Right kidney (tissue), 1 donor: ENCODE measurements around the gene UTP18.
"Not testable (repeated sequence)": the region's sequence is repeated elsewhere in the genome, so short reads cannot be mapped to it uniquely, and the experiment has no call there.

Experiments used
- DNase-seq: peaks from one replicate; pipeline ENCODE4 v3.0.0-alpha.2; 2016

The UTP18 gene

DNA sequence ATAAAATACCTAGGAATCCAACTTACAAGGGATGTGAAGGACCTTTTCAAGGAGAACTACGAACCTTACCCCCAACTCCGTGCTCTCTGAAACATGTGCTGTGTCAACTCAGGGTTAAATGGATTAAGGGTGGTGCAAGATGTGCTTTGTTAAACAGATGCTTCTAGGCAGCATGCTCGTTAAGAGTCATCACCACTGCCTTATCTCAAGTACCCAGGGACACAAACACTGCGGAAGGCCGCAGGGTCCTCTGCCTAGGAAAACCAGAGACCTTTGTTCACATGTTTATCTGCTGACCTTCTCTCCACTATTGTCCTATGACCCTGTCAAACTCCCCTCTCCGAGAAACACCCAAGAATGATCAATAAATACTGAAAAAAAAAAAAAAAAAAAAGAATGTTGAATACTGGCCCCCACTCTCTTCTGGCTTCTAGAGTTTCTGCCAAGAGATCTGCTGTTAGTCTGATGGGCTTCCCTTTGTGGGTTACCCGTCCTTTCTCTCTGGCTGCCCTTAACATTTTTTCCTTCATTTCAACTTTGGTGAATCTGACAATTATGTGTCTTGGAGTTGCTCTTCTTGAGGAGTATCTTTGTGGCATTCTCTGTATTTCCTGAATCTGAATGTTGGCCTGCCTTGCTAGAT is 70.6 kb downstream of the UTP18 start:
- not testable (repeated sequence) for DNase-seq

DNA sequence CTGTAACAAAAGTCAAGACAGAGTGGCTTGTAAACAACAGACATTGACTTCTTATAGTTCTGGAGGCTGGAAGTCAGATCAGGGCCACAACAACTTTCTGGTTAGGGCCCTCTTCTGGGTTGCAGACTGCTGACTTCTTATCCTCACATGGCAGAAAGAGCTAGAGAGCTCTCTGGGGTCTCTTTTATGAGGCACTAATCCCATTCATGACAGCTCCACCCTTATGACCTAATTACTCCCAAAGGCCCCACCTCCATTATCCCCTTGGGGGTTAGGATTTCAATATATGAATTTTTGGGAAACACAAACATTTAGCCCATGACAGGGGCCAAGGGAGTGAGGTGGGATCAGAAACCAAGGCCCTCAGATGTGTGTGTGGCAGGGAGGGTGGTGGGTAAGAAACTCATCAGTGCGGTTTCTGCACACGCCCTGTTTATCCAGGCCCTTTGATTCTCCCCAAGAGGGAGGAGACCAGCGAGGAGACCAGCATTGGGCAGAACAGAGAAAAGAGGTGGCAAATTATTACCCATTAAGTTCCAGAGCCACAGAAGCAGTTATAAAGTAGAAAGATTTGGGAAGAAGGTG is 74.8 kb downstream of the UTP18 start:
- DNase-seq = no peak

DNA sequence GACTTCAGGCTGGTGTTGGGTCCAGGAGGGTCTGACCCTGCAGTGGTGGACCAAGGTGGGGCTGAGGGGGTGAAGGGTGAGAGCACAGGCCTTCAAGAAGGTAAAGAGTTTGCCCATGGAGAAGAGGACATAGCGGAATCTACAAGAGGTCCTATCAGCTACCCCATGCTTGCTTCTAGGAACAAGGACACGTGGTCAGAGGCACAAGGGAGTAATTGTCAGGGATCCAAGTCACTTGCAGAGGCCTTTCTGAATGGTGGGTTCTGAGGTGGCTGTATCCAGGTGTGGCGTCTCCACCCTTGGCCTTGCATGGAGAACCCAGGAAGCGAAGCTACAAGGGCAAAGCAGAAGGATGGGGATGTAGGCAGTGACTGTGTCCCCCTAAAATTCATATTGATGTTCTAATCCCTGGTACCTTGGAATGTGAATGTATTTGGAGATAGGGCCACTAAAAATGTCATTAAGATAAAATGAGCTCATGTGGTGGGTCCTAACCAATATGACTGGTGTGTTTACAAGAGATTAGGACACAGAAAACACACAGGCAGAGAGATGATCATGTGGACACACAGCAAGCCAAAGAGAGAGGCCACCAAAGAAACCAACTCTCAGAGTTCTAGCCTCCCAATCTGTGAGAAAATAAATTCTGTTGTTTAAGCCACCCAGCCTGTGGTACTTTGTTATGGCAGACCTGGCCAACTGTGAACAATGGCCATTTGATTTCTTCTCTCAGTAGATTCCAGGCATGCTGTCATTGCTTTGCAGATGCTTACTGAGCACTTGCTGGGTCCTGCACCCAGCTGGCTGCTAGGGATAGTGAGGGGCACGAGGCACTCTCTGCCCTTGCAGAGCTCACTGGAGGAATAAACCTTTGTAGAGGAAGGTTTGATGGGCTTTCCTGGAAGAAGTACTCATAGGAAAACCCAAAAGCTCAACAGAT is 75.8 kb downstream of the UTP18 start:
- no peak for DNase-seq

DNA sequence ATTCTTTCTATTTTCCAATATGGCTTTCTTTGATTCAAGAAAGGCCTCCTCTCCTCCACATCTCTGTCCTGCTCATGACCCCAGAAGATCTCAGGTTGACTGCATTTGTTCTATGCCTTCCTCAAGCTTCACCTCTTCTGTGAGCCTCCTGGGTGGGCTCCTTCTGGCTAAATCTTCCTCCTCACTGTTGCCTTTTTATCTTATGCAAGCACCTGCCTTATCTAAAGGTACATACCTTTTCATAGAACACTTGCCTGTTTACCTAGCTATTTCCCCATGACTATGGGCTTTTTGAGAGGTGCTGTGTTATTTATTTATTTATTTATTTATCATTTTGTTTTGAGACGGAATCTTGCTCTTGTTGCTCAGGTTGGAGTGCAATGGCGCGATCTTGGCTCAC is 81.1 kb downstream of the UTP18 start:
- no peak for DNase-seq

DNA sequence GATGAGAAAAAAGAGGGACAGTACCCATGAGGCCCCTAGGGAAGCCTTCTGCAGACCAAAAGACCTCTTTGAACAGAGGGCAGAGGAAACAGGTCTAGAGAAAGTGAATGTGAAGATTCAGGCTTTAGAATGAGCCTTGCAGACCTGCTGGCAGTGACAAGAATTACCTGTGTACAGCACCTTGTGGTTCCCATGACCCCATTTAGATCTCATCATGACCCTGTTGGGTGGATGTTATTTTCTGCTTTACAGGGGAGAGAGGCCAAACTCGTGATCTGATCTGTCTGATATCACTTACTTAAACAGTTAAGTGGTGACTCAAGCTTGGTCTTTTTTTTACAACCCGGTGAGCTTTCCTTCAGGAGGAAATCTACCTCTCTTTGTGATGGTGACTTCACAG is 81.9 kb downstream of the UTP18 start:
- DNase-seq = no peak

DNA sequence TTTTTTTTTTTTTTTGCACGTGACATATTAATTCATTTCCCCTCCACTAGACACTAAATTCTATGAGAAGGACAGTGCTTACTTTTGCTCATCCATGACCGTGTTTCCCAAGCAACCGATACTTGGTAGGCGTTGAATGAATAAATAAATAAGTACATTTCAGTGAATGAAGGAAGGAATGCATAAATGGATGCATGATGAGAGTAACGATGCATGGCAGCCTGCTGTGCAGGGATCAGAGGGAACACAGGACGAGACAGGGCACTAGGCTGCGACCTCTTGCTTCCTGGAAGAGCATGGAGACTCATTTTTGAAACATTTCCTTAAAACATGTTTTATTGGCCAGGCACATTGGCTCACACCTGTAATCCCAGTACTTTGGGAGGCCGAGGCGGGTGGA is 84.2 kb downstream of the UTP18 start:
- no peak for DNase-seq

DNA sequence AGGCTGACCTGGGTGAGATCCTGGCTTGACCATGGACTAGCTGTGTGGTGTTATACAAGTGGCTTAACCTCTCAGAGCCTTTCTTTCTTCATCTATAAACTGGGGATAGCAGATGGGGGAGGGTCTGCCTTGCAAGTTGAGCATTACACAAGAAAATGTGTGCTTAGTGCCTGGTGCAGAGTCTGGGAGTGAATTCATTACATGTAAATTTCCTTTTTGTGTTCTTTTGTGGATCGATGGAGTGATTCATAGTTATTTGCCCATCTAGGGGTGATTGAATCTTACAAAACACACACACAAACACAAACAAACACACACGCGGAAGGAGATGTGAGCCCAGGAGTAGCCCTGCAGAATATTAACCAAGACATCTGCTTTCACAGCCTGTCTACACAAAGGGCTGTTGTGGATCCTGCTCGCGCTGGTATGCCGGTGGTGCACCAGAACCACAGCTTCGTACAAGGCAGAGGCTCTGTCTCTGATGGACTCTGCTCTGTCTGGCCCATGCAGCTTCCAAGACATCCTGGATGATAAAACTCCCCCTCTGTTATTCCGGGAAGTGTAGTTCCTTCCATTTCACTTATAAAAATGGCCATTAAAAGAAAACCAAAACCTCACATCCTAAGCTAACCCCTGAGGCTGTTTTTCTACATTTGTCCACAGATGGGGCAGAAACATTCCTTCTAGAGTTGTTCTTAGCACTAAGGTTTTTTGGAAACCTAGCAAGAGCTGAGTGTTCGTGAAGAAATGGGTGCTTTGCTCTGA is 86.1 kb downstream of the UTP18 start:
- DNase-seq = no peak
